NT2/D1 (cell line): ENCODE results near the gene BDP1.
"Not testable (repeated sequence)": the region's sequence is repeated elsewhere in the genome, so short reads cannot be mapped to it uniquely, and the experiment has no call there.

Source experiments
- SUZ12 ChIP-seq: IDR thresholded peaks from 2 replicates; pipeline ENCODE4 v1.6.1; 2011; ENCODE audit not compliant: insufficient read length, insufficient read depth; ENCODE audit errors: extremely low read depth
- YY1 ChIP-seq: IDR thresholded peaks from 2 replicates; pipeline ENCODE4 v1.6.1; 2011; ENCODE audit not compliant: insufficient read length, insufficient read depth
- ZNF274 ChIP-seq: IDR thresholded peaks from 2 replicates; pipeline ENCODE4 v1.6.1; 2011; ENCODE audit warnings: mild to moderate bottlenecking, low read depth, low read length

DNA sequence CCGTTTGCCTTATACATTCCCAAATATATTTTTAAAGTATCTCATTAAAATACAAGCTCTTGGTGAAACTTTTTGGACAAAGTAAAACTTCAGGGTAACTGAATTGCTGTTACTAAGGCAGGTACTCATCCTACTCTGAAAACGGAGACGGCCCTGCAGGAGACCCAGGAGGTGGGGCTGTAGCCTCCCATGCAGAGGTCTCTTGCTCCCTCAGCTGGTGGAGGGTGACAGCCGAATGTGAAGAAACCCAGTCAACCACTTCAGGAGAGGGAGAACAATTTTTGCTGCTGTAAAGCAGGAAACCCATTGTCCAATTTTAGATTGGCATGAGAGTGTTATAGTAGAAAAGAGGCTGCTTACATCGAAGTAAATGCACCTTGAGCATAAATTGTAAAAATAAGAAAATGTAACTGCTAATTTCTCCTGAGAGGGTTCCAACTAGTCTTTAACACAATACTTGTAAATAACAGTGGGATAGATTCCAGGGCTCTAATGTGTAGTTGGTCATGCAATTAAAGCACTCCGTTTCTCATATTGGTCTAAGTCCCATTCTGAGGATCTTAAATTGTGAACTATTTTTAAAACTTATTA lies 8.1 kb upstream of the BDP1 start:
- not testable (repeated sequence) for TF ChIP-seq YY1, ZNF274, SUZ12
